K562 (cell line): Measurements from ENCODE around the gene SYK. TPM values are rescaled to one million over a fixed set of nuclear protein-coding genes. Genes with fewer than 3 reads are reported as not detected.

Experiments
- ATAC-seq: fragments of 200-7000 bp; cut with Tn5 transposase; 3 replicates; pipeline ENCODE4 v1.9.1; 2020; ENCODE audit warnings: moderate library complexity
- BruUV-seq: library from RNA; stranded (reverse); fragments of 400-500 nt; replicated peaks from 2 replicates; lab custom pipeline; 2021; lab: Mats Ljungman, UMichigan
- CTCF ChIA-PET: fragments of 300-600 bp; formaldehyde crosslinking; extraction: SDS; loops from one replicate; lab custom pipeline; 2021; ENCODE audit warnings: low intra/inter-chr PET ratio; lab: Yijun Ruan, JAX
- POLR2A ChIA-PET: fragments of 300-600, 350-650 bp; sonication (Branson Sonifier 250); formaldehyde crosslinking; extraction: SDS; loops from one replicate; lab custom pipeline; 2021; ENCODE audit warnings: antibody characterized with exemption, inconsistent platforms; lab: Yijun Ruan, JAX
- DNase-seq, 4 experiments: peaks; one replicate each; pipeline versions ENCODE4 v3.0.0 to v3.0.0-alpha.2; 2011 to 2018; ENCODE audit warnings: low spot score in 3 of 4, mixed read lengths in 3 of 4; ENCODE audit errors: extremely low read depth in 1 of 4
- FAIRE-seq: peaks from 2 replicates; lab custom pipeline; 2011; peaks lifted over from hg19 to GRCh38; lab: Jason Lieb, UNC
- H2AFZ ChIP-seq: 2 replicates; pipeline ENCODE4 v1.6.0; 2011; ENCODE audit warnings: low read depth, low read length, control low read depth, inconsistent platforms
- H3K27ac ChIP-seq: fragments of 200-600 bp; 3 replicates; pipeline ENCODE4 v1.8.0; 2011; ENCODE audit warnings: low read depth, mild to moderate bottlenecking, control low read depth, inconsistent platforms, low read length, moderate library complexity, mixed read lengths; ENCODE audit errors: extremely low read depth
- H3K27me3 ChIP-seq, 2 experiments: fragments of 300-600 bp in 1 of 2; 2 replicates in 1 of 2; 3 replicates in 1 of 2; pipeline versions ENCODE4 v1.6.0 to v1.8.0; 2011; ENCODE audit warnings: inconsistent platforms in 2 of 2, low read length in 2 of 2, mild to moderate bottlenecking in 1 of 2, mixed read lengths in 1 of 2, moderate library complexity in 1 of 2; ENCODE audit not compliant: control insufficient read depth in 2 of 2, insufficient read depth in 2 of 2
- H3K36me3 ChIP-seq: fragments of 300-600 bp; 3 replicates; pipeline ENCODE4 v1.8.0; 2011; ENCODE audit warnings: mild to moderate bottlenecking, low read length, inconsistent platforms; ENCODE audit not compliant: control insufficient read depth, insufficient read depth
- H3K4me1 ChIP-seq, 2 experiments: fragments of 200-600 bp in 1 of 2; replicated peaks in 1 of 2; 2 replicates in 1 of 2; 3 replicates in 1 of 2; pipeline versions ENCODE4 v1.5.1 to v1.8.0; 2011; ENCODE audit warnings: inconsistent platforms in 2 of 2, low read length in 2 of 2, mild to moderate bottlenecking in 1 of 2, mixed read lengths in 1 of 2, moderate library complexity in 1 of 2; ENCODE audit not compliant: control insufficient read depth in 2 of 2, insufficient read depth in 2 of 2
- H3K4me2 ChIP-seq: 2 replicates; pipeline ENCODE4 v1.6.1; 2011; ENCODE audit warnings: low read length, control low read depth, inconsistent platforms, mixed read lengths; ENCODE audit not compliant: insufficient read depth
- H3K4me3 ChIP-seq: fragments of 200-600 bp; sonication (generic), shearing (Covaris generic); 2 replicates; pipeline ENCODE4 v1.5.1; 2016; ENCODE audit warnings: control low read depth, inconsistent platforms
- H3K79me2 ChIP-seq: fragments of 200-600 bp; 3 replicates; pipeline ENCODE4 v1.8.0; 2011; ENCODE audit warnings: low read length, inconsistent platforms; ENCODE audit not compliant: control insufficient read depth, insufficient read depth
- H3K9ac ChIP-seq, 2 experiments: 2 replicates each; pipeline versions ENCODE4 v1.6.0 to v1.6.1; 2011; ENCODE audit warnings: low read depth in 2 of 2, low read length in 2 of 2, control low read depth in 1 of 2, inconsistent platforms in 1 of 2, mild to moderate bottlenecking in 1 of 2, mixed read lengths in 1 of 2; ENCODE audit not compliant: insufficient read depth in 1 of 2
- H3K9me1 ChIP-seq: one replicate; pipeline ENCODE4 v1.6.0; 2011; ENCODE audit warnings: inconsistent platforms, mild to moderate bottlenecking, low read length, moderate library complexity; ENCODE audit not compliant: control insufficient read depth, insufficient read depth
- H3K9me3 ChIP-seq: replicated peaks from 2 replicates; pipeline ENCODE4 v1.5.1; 2011; ENCODE audit warnings: low read depth, low read length, inconsistent platforms; ENCODE audit not compliant: control insufficient read depth, insufficient read depth
- H4K20me1 ChIP-seq: replicated peaks from 2 replicates; pipeline ENCODE4 v1.6.1; 2011; ENCODE audit warnings: low read length, inconsistent platforms, mixed read lengths; ENCODE audit not compliant: control insufficient read depth, insufficient read depth
- BACH1 ChIP-seq: fragments of 200-800 bp; sonication (Bioruptor generic); IDR thresholded peaks from 2 replicates; pipeline ENCODE4 v1.6.1; 2016; ENCODE audit warnings: missing genetic modification characterization, missing compliant biosample characterization
- CC2D1A ChIP-seq: fragments of 450-650 bp; IDR thresholded peaks from 2 replicates; pipeline ENCODE4 v1.6.1; 2017; ENCODE audit warnings: mild to moderate bottlenecking
- HDAC2 ChIP-seq: fragments of 450-650 bp; IDR thresholded peaks from 2 replicates; pipeline ENCODE4 v1.6.1; 2016; ENCODE audit warnings: mild to moderate bottlenecking
- HNRNPK ChIP-seq: fragments of 200-400 bp; formaldehyde crosslinking; IDR thresholded peaks from one replicate; pipeline ENCODE4 v1.6.1; 2018; ENCODE audit warnings: mild to moderate bottlenecking, low read depth, low read length; ENCODE audit not compliant: poor library complexity, severe bottlenecking
- SMARCB1 ChIP-seq: IDR thresholded peaks from 2 replicates; pipeline ENCODE4 v1.6.1; 2011; ENCODE audit warnings: improper control_type of control experiment, low read depth; ENCODE audit not compliant: insufficient read length
- ZNF224 ChIP-seq: sonication (generic); formaldehyde crosslinking; IDR thresholded peaks from 2 replicates; pipeline ENCODE4 v1.8.0; 2022; ENCODE audit warnings: mild to moderate bottlenecking, missing genetic modification reagents
- WGBS: fragments of 100-300 bp; shearing (Covaris generic); methylation state at CpG from one replicate; pipeline ENCODE4 v1.1.6; 2016; ENCODE audit warnings: low coverage, mixed read lengths; ENCODE audit not compliant: insufficient coverage; ENCODE audit errors: missing lambda C conversion rate; 5-methylcytosine and 5-hydroxymethylcytosine counted together
- in situ Hi-C: fragments of 300-500 bp; cut with MboI; formaldehyde crosslinking; loops from 4 replicates; pipeline ENCODE4 v1.15.0; 2018; ENCODE audit warnings: inconsistent platforms, mixed read lengths
- intact Hi-C: fragments of 100-400 bp; cut with micrococcal nuclease; formaldehyde crosslinking; loops from 2 replicates; pipeline ENCODE4 v1.14.2; 2022
- polyA plus RNA-seq, 8 experiments: library from polyadenylated mRNA; depleted of rRNA in 4 of 8; stranded (reverse) in 5 of 8; unstranded in 3 of 8; fragments of >200 nt; fragmentation: Nextera tagmentation in 2 of 8; fragmentation: Illumina TruSeq in 1 of 8; extraction: Ambion mirVana in 2 of 8; extraction: Trizol in 1 of 8; gene quantifications; 2 replicates each; pipeline versions ENCODE4 v1.2.1 to v1.2.3, GENCODE V29; 2011 to 2014; ENCODE audit warnings: inconsistent platforms in 1 of 8, missing spikeins in 1 of 8
- total RNA-seq, 7 experiments: library from RNA; depleted of rRNA in 6 of 7; stranded (reverse); fragments of >200 nt in 6 of 7; fragmentation: Illumina TruSeq in 2 of 7; extraction: Trizol in 2 of 7; gene quantifications; 2 replicates each; pipeline versions ENCODE4 v1.2.1 to v1.2.3, GENCODE V29; 2011 to 2021; ENCODE audit warnings: low replicate concordance in 1 of 7
- TF ChIP-seq, protein P1 (sequence below): fragments of 250-450 bp; sonication (Bioruptor Pico); IDR thresholded peaks from 2 replicates; pipeline ENCODE4 v1.4.0; 2020; ENCODE audit warnings: borderline replicate concordance

The SYK gene
- total and polyA plus RNA-seq, 9 of the 15 experiments (the other 6 are each of a cell fraction or from before 2014, with no cell fraction given): 3.9 to 32.7 (median 16.7) TPM

DNA sequence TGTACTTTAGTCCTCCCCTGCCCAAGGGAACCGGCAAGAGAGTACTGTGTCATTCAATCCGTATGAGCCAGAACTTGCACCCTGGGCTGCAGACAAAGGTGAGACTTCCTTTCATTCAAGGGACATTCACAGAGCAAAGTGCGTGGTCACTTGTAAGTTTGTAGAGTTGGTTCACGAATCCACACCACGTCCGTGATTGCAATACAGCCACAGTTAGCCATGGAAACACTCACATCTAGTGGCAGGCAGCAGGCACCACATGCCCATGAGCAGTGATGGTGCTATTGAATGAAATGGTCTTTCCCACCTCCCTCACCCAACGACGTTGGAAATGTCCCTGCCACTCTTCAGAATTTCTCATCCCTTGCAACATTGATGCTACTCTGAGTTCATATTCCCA is 72.6 kb downstream of the SYK start:
- FAIRE-seq: no peak
- ChIA-PET POLR2A (no interaction called here), CTCF (no interaction called here)
- Histone ChIP-seq H3K36me3 (peaks cover 30% of the 10 kb centered on the region), H3K4me1 (no peaks in the 10 kb centered on the region), H3K4me3 (no peak overlapping the region), H3K9me1 (no peaks in the 10 kb centered on the region), H3K27me3 (no peaks in the 10 kb centered on the region), H3K27ac (no peak overlapping the region), H3K79me2 (no peaks in the 10 kb centered on the region), H3K9me3 (no peaks in the 10 kb centered on the region), H3K4me2 (no peak overlapping the region), H4K20me1 (no peaks in the 10 kb centered on the region)
- DNase-seq: no peak
- 82% methylated on average over 8 of the region's 8 CpGs for WGBS
- no peak for ATAC-seq
- BruUV-seq: no TSS peak
- no peak for TF ChIP-seq BACH1
- no peak for TF ChIP-seq HNRNPK
- no peak for TF ChIP-seq CC2D1A
- TF ChIP-seq, protein P1, sequence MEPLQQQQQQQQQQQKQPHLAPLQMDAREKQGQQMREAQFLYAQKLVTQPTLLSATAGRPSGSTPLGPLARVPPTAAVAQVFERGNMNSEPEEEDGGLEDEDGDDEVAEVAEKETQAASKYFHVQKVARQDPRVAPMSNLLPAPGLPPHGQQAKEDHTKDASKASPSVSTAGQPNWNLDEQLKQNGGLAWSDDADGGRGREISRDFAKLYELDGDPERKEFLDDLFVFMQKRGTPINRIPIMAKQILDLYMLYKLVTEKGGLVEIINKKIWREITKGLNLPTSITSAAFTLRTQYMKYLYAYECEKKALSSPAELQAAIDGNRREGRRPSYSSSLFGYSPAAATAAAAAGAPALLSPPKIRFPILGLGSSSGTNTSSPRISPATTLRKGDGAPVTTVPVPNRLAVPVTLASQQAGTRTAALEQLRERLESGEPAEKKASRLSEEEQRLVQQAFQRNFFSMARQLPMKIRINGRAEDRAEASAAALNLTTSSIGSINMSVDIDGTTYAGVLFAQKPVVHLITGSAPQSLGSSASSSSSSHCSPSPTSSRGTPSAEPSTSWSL (CRISPR knock-in tag): no peak
- TF ChIP-seq HDAC2: no peak
- no peak for TF ChIP-seq ZNF224 (CRISPR knock-in tag)
- no peak for TF ChIP-seq SMARCB1
- TF ChIP-seq, all 486 proteins: peak for 0
- Histone ChIP-seq H3K9ac (no peak overlapping the region), H2AFZ (no peak overlapping the region)
- in situ Hi-C loops: no loop called here
- intact Hi-C loops: no loop called here
